HG03469 (cell line): ENCODE data around the gene PAM16.
"Not testable (repeated sequence)": the region's sequence is repeated elsewhere in the genome, so short reads cannot be mapped to it uniquely, and the experiment has no call there.

ENCODE experiments used
- ATAC-seq: cut with Tn5 transposase; IDR thresholded peaks from one replicate; pipeline ENCODE4 v1.9.1; 2021; ENCODE audit warnings: mild to moderate bottlenecking, moderate library complexity, moderate number of reproducible peaks; ENCODE audit not compliant: unreplicated experiment

The PAM16 gene

GRCh38 chr16:4337540-4338088 is 13.5 kb downstream of the PAM16 start:
- no peak for ATAC-seq

GRCh38 chr16:4336701-4337539 is 14.2 kb downstream of the PAM16 start:
- no peak for ATAC-seq

- ATAC-seq = no peak
Observed at GRCh38 chr16:4334724-4335495, 16.2 kb downstream of the PAM16 start.

GRCh38 chr16:4333714-4334113 is 17.4 kb downstream of the PAM16 start:
- not testable (repeated sequence) for ATAC-seq

GRCh38 chr16:4333308-4333638 is 17.8 kb downstream of the PAM16 start:
- ATAC-seq = no peak

- ATAC-seq = no peak
Observed at GRCh38 chr16:4332623-4333307, 18.4 kb downstream of the PAM16 start.

GRCh38 chr16:4332083-4332482 is 19.0 kb downstream of the PAM16 start:
- no peak for ATAC-seq

GRCh38 chr16:4330277-4330874 is 20.7 kb downstream of the PAM16 start:
- ATAC-seq = no peak

- no peak for ATAC-seq
Observed at GRCh38 chr16:4328782-4329775, 22.0 kb downstream of the PAM16 start.

GRCh38 chr16:4328046-4328781 is 22.9 kb downstream of the PAM16 start:
- ATAC-seq = no peak

GRCh38 chr16:4327386-4328045 is 23.6 kb downstream of the PAM16 start:
- ATAC-seq = no peak

- ATAC-seq = no peak
Observed at GRCh38 chr16:4325253-4325758, 25.8 kb downstream of the PAM16 start.

- no peak for ATAC-seq
Observed at GRCh38 chr16:4324492-4325252, 26.4 kb downstream of the PAM16 start.

- no peak for ATAC-seq
Observed at GRCh38 chr16:4323845-4324488, 27.2 kb downstream of the PAM16 start.

GRCh38 chr16:4323071-4323844 is 27.9 kb downstream of the PAM16 start:
- no peak for ATAC-seq
